HCT116 (cell line): Measurements from ENCODE around the gene CD207. TPM values are rescaled to one million over a fixed set of nuclear protein-coding genes. Genes with fewer than 3 reads are reported as not detected.

ENCODE experiments used
- ATAC-seq: fragments of 200-7000 bp; cut with Tn5 transposase; 2 replicates; pipeline ENCODE4 v1.9.1; 2020; ENCODE audit warnings: mild to moderate bottlenecking, moderate library complexity
- BruUV-seq: library from RNA; stranded (reverse); fragments of 400-500 nt; replicated peaks from 2 replicates; lab custom pipeline; 2021; lab: Mats Ljungman, UMichigan
- CTCF ChIA-PET: fragments of 300-600 bp; sonication (Branson Sonifier 250); formaldehyde crosslinking; loops from one replicate; lab custom pipeline; 2021; ENCODE audit warnings: antibody characterized with exemption; lab: Charles Lee
- POLR2A ChIA-PET: fragments of 300-600, 350-600 bp; sonication (Branson Sonifier 250); formaldehyde crosslinking; loops from one replicate; lab custom pipeline; 2021; ENCODE audit warnings: antibody characterized with exemption; lab: Charles Lee
- RAD21 ChIA-PET, 2 experiments: fragments of 300-600 bp; sonication (Branson Sonifier 250); formaldehyde crosslinking; loops; one replicate each; lab custom pipeline; 2023; ENCODE audit warnings: low total read pairs in 2 of 2; ENCODE audit not compliant: uncharacterized antibody in 2 of 2, unreplicated experiment in 2 of 2, low non-redundant PET in 1 of 2; lab: Charles Lee
- DNase-seq: peaks from one replicate; pipeline ENCODE4 v3.0.0-alpha.2; 2010; ENCODE audit warnings: low read depth, low spot score
- H2AFZ ChIP-seq: fragments of 200-600 bp; shearing (Covaris generic), sonication (generic); 2 replicates; pipeline ENCODE4 v1.6.1; 2017; ENCODE audit warnings: low read depth, mixed run types, mixed read lengths, antibody characterized with exemption, low read length; ENCODE audit not compliant: poor library complexity, severe bottlenecking
- H3K27ac ChIP-seq: 2 replicates; pipeline ENCODE4 v1.5.1; 2012; ENCODE audit warnings: low read depth, low read length
- H3K27me3 ChIP-seq: fragments of 200-600 bp; sonication (generic); 2 replicates; pipeline ENCODE4 v1.6.1; 2016; ENCODE audit warnings: mixed run types, low read length, mixed read lengths; ENCODE audit not compliant: insufficient read depth
- H3K36me3 ChIP-seq, 2 experiments: fragments of 200-500 bp in 1 of 2; fragments of 200-600 bp in 1 of 2; sonication (Bioruptor generic) in 1 of 2; sonication (generic) in 1 of 2; 2 replicates each; pipeline versions ENCODE4 v1.5.1 to v1.6.1; 2014 to 2016; ENCODE audit warnings: low read length in 2 of 2, inconsistent platforms in 1 of 2, mixed read lengths in 1 of 2, mixed run types in 1 of 2; ENCODE audit not compliant: insufficient read depth in 2 of 2, control insufficient read depth in 1 of 2
- H3K4me1 ChIP-seq, 2 experiments: fragments of 200-600 bp in 1 of 2; sonication (generic) in 1 of 2; 2 replicates each; pipeline versions ENCODE4 v1.5.1 to v1.6.1; 2012 to 2017; ENCODE audit warnings: low read length in 2 of 2, inconsistent platforms in 1 of 2, mild to moderate bottlenecking in 1 of 2, mixed read lengths in 1 of 2, mixed run types in 1 of 2, moderate library complexity in 1 of 2; ENCODE audit not compliant: insufficient read depth in 2 of 2, control insufficient read depth in 1 of 2
- H3K4me2 ChIP-seq: fragments of 200-600 bp; sonication (generic); 2 replicates; pipeline ENCODE4 v1.6.1; 2017; ENCODE audit warnings: mixed run types, low read length, mixed read lengths
- H3K4me3 ChIP-seq, 2 experiments: fragments of 200-600 bp in 1 of 2; sonication (generic) in 1 of 2; replicated peaks in 1 of 2; 2 replicates each; pipeline ENCODE4 v1.5.1; 2011 to 2016; ENCODE audit warnings: low read length in 2 of 2, control low read depth in 1 of 2, low read depth in 1 of 2, mild to moderate bottlenecking in 1 of 2, mixed read lengths in 1 of 2, mixed run types in 1 of 2
- H3K79me2 ChIP-seq: fragments of 200-600 bp; sonication (generic); 2 replicates; pipeline ENCODE4 v1.6.1; 2017; ENCODE audit warnings: mild to moderate bottlenecking, mixed run types, low read length, moderate library complexity, mixed read lengths; ENCODE audit not compliant: insufficient read depth
- H3K9ac ChIP-seq: fragments of 200-600 bp; sonication (generic); 2 replicates; pipeline ENCODE4 v1.6.1; 2016; ENCODE audit warnings: low read length, mixed read lengths
- H3K9me2 ChIP-seq: fragments of 200-600 bp; sonication (generic), shearing (Covaris generic); 2 replicates; pipeline ENCODE4 v1.6.1; 2017; ENCODE audit warnings: mixed run types, mild to moderate bottlenecking, moderate library complexity; ENCODE audit not compliant: insufficient read depth
- H3K9me3 ChIP-seq, 2 experiments: fragments of 200-500 bp in 1 of 2; fragments of 200-600 bp in 1 of 2; sonication (Bioruptor generic) in 1 of 2; sonication (generic) in 1 of 2; 2 replicates each; pipeline ENCODE4 v1.6.1; 2014 to 2017; ENCODE audit warnings: low read length in 2 of 2, mixed read lengths in 2 of 2, inconsistent platforms in 1 of 2, low read depth in 1 of 2, mild to moderate bottlenecking in 1 of 2, mixed run types in 1 of 2, moderate library complexity in 1 of 2; ENCODE audit not compliant: control insufficient read depth in 1 of 2, insufficient read depth in 1 of 2
- H4K20me1 ChIP-seq: fragments of 200-600 bp; sonication (generic), shearing (Covaris generic); 2 replicates; pipeline ENCODE4 v1.6.1; 2017; ENCODE audit warnings: mixed run types, mild to moderate bottlenecking, moderate library complexity; ENCODE audit not compliant: insufficient read depth
- ATF3 ChIP-seq: IDR thresholded peaks from 2 replicates; pipeline ENCODE4 v1.6.1; 2012
- CBX3 ChIP-seq: IDR thresholded peaks from 2 replicates; pipeline ENCODE4 v1.6.1; 2012; ENCODE audit warnings: low read depth
- CEBPB ChIP-seq: IDR thresholded peaks from 2 replicates; pipeline ENCODE4 v1.6.1; 2012; ENCODE audit warnings: low read depth
- EGR1 ChIP-seq: IDR thresholded peaks from 2 replicates; pipeline ENCODE4 v1.6.1; 2012; ENCODE audit warnings: low read depth
- ELF1 ChIP-seq: IDR thresholded peaks from 2 replicates; pipeline ENCODE4 v1.6.1; 2012; ENCODE audit warnings: low read depth, borderline replicate concordance
- EZH2 ChIP-seq: fragments of 200-600 bp; sonication (generic); IDR thresholded peaks from 2 replicates; pipeline ENCODE4 v1.6.1; 2017; ENCODE audit warnings: antibody characterized with exemption, mixed run types
- FOSL1 ChIP-seq: IDR thresholded peaks from 2 replicates; pipeline ENCODE4 v1.6.1; 2012; ENCODE audit warnings: low read depth
- JUND ChIP-seq: IDR thresholded peaks from 2 replicates; pipeline ENCODE4 v1.6.1; 2012
- POLR2A ChIP-seq: IDR thresholded peaks from 2 replicates; pipeline ENCODE4 v1.7.0; 2011; ENCODE audit warnings: borderline replicate concordance; ENCODE audit not compliant: insufficient read depth, insufficient read length; ENCODE audit errors: extremely low read depth
- POLR2AphosphoS5 ChIP-seq: IDR thresholded peaks from 2 replicates; pipeline ENCODE4 v1.6.1; 2011; ENCODE audit warnings: mild to moderate bottlenecking, low read depth, low read length, moderate library complexity
- RAD21 ChIP-seq: IDR thresholded peaks from 2 replicates; pipeline ENCODE4 v1.6.1; 2012; ENCODE audit warnings: low read depth, mild to moderate bottlenecking
- SIN3A ChIP-seq: IDR thresholded peaks from 2 replicates; pipeline ENCODE4 v1.6.1; 2012; ENCODE audit warnings: low read depth
- SP1 ChIP-seq: IDR thresholded peaks from 2 replicates; pipeline ENCODE4 v1.6.1; 2012; ENCODE audit warnings: low read depth
- YY1 ChIP-seq: IDR thresholded peaks from 2 replicates; pipeline ENCODE4 v1.6.1; 2011; ENCODE audit warnings: low read length, low read depth, moderate library complexity, mild to moderate bottlenecking; ENCODE audit not compliant: insufficient replicate concordance; ENCODE audit errors: extremely low read depth
- ZFX ChIP-seq: fragments of 450-650 bp; IDR thresholded peaks from 2 replicates; pipeline ENCODE4 v1.6.1; 2017
- intact Hi-C: fragments of 100-400 bp; cut with micrococcal nuclease; formaldehyde crosslinking; loops from 2 replicates; pipeline ENCODE4 v1.10.0; 2022
- total RNA-seq: library from RNA; stranded (reverse); gene quantifications from one replicate; pipeline ENCODE4 v1.2.1, GENCODE V29; 2021; ENCODE audit not compliant: unreplicated experiment

Gene CD207
- total RNA-seq, 1 experiment from 2014 or later = not detected

GRCh38 chr2:70852824-70853223 lies 17.2 kb upstream of the CD207 start:
- TF ChIP-seq ATF3 (no peak), POLR2AphosphoS5 (no peak), EGR1 (no peak), CBX3 (no peak), ZFX (no peak), CEBPB (no peak)
- TF ChIP-seq, all 23 proteins: peak for 0
- Histone ChIP-seq H2AFZ (no peak overlapping the region), H3K27ac (no peak overlapping the region), H3K4me3 (no peak overlapping the region), H3K36me3 (no peaks in the 10 kb centered on the region), H3K4me2 (no peak overlapping the region), H3K79me2 (no peaks in the 10 kb centered on the region), H4K20me1 (no peaks in the 10 kb centered on the region), H3K27me3 (no peaks in the 10 kb centered on the region; the same call in 1 of the 2 replicates), H3K9ac (no peak overlapping the region), H3K9me3 (no peaks in the 10 kb centered on the region), H3K4me1 (no peaks in the 10 kb centered on the region), H3K9me2 (0 out of 2 replicates have a peak, but pooled peaks cover 4% of the 10 kb centered on the region)
- ATAC-seq (no peak), DNase-seq (no peak)
- BruUV-seq = no TSS peak
- ChIA-PET CTCF (interaction anchor here (1.0 to 1.1 kb wide), 2 partner anchors 10 to 95 kb away, joined by 3 read pairs; no protein-coding TSS in a partner anchor), POLR2A (no interaction called here), RAD21 (no interaction called here)
- intact Hi-C loops = no loop called here

DNA sequence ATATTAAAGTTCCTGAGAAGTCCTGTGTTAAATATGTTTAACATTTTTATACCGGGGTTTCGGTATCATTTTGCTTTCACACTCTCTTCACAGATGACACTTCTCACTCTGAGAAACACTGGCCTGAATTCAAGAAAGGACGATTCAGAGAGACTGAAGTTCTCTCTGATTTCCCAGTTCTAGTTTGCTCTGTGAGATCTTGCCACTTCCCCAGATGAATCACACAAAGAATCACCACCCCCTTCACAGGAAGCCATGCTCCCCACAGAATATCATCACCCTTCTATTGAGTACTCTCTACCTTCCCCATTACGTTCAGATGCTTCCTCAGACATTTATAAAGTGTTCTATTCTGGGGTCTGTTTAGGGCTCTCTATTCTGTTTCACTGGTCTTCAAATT lies 16.1 kb upstream of the CD207 start:
- TF ChIP-seq JUND = no peak
- no peak for TF ChIP-seq SP1
- TF ChIP-seq ZFX = no peak
- TF ChIP-seq CBX3 = no peak
- TF ChIP-seq ELF1 = no peak
- no peak for TF ChIP-seq POLR2AphosphoS5
- no peak for TF ChIP-seq EGR1
- TF ChIP-seq FOSL1 = no peak
- no peak for TF ChIP-seq RAD21
- TF ChIP-seq CEBPB = no peak
- TF ChIP-seq POLR2A = no peak
- no peak for TF ChIP-seq EZH2
- no peak for TF ChIP-seq SIN3A
- no peak for TF ChIP-seq YY1
- Histone ChIP-seq H3K36me3 (no peaks in the 10 kb centered on the region), H3K4me2 (no peak overlapping the region), H3K9ac (no peak overlapping the region), H3K79me2 (no peaks in the 10 kb centered on the region), H4K20me1 (no peaks in the 10 kb centered on the region), H2AFZ (no peak overlapping the region), H3K4me1 (no peaks in the 10 kb centered on the region), H3K27me3 (no peaks in the 10 kb centered on the region; the same call in 1 of the 2 replicates), H3K4me3 (no peak overlapping the region), H3K9me2 (0 out of 2 replicates have a peak, but pooled peaks cover 4% of the 10 kb centered on the region), H3K9me3 (no peaks in the 10 kb centered on the region), H3K27ac (no peak overlapping the region)
- intact Hi-C loops = no loop called here
- RAD21 ChIA-PET = no interaction called here
- POLR2A ChIA-PET = interaction anchor here (1.0 to 1.1 kb wide), 2 partner anchors 27 to 96 kb away, joined by 3 to 4 read pairs; no protein-coding TSS in a partner anchor
- ATAC-seq = no peak
- no TSS peak for BruUV-seq
- CTCF ChIA-PET = interaction anchor here (1.0 kb wide), 1 partner anchor 11 kb away, joined by 3 read pairs; no protein-coding TSS in a partner anchor
- DNase-seq = no peak
